VCaP (cell line): Measurements from ENCODE around the gene FYB2.

ENCODE experiments used
- H3K27ac ChIP-seq: fragments of 450-650 bp; 2 replicates; pipeline ENCODE4 v1.5.1; 2017
- TF ChIP-seq, protein P1 (sequence below): fragments of 450-650 bp; conservative IDR thresholded peaks from 2 replicates; pipeline ENCODE4 v1.5.1; 2017; ENCODE audit warnings: mild to moderate bottlenecking, moderate library complexity

FYB2 gene

DNA sequence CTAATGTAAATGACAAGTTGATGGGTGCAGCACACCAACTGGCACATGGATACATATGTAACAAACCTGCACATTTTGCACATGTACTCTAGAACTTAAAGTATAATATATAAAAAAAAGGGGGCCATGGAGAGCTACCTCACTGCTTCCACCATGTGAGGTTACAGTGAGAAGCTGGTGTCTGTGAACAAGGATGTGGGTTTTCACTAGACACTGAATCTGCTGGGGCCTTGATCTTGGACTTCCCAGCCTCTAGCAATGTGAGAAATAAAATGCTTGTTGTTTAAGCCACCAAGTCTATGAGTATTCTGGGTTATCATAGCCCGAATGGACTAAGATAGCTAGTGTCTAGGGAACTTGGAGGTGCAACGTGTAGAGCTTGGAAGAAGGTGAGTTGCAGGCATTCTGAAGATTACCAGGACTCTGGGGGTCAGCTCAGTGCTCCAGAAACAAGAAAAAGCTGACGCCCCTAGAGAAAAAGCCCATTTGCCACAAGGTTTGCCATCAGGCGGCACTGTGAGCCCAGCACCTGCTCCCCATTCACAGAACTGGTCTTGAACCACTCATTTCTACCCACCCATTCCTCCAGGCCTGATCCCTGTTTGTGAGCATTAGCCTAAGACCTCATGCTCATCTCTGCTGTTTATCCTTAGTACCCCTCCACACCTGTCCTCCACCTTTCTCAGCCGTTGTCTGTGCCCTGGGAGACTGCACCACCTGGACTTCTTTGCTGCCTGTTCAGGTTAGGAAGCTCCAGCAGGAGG, 15.1 kb upstream of the FYB2 start:
- H3K27ac ChIP-seq, result no peak overlapping the region
- TF ChIP-seq, protein P1, sequence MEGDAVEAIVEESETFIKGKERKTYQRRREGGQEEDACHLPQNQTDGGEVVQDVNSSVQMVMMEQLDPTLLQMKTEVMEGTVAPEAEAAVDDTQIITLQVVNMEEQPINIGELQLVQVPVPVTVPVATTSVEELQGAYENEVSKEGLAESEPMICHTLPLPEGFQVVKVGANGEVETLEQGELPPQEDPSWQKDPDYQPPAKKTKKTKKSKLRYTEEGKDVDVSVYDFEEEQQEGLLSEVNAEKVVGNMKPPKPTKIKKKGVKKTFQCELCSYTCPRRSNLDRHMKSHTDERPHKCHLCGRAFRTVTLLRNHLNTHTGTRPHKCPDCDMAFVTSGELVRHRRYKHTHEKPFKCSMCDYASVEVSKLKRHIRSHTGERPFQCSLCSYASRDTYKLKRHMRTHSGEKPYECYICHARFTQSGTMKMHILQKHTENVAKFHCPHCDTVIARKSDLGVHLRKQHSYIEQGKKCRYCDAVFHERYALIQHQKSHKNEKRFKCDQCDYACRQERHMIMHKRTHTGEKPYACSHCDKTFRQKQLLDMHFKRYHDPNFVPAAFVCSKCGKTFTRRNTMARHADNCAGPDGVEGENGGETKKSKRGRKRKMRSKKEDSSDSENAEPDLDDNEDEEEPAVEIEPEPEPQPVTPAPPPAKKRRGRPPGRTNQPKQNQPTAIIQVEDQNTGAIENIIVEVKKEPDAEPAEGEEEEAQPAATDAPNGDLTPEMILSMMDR, result no peak

GRCh38 chr1:56833088-56833487, 13.9 kb upstream of the FYB2 start:
- H3K27ac ChIP-seq, result no peak overlapping the region
- TF ChIP-seq, protein P1, result no peak; the same call in 1 of the 2 replicates

DNA sequence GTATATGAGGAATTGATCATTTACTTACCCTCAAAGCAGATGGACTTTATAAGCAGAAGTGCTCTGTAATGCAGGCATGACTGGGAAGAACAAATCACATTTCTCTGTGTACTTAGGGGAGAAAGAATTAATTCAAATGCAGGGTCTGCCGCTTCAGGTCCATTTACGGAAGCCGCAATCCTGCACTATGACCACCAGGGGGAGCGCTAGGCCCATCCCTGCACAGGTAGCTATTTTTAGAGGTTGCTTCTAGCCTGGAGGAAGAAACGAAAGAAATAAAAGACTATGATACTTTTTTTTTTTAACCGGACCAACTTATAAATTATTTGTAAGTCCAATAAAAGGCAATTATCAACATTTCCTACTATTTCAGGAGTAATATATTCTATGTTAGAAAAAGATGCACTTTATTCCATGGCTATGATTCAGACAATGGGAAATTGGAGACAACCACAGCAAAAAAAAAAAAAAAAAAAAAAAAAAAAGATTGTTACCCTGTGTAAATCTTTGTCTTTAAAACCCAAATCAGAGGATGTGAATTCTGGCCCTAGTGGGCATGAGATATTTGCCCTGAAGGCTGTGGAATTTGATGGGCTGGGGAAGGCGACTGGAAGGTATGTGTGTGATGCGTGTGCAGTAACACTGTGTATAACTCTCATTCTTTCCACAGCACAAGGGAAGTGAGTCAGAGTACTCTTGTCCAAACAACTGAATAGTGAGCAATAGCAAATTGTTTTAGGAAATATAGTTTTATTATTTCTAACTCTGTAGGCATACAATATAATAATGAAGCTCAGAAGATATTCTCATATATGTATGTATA, 12.9 kb upstream of the FYB2 start:
- no peak overlapping the region for H3K27ac ChIP-seq
- TF ChIP-seq, protein P1, result peak; percentile 96

- TF ChIP-seq, protein P1, result no peak
- H3K27ac ChIP-seq, result no peak overlapping the region
Measured at GRCh38 chr1:56830052-56830451, 10.8 kb upstream of the FYB2 start.

- TF ChIP-seq, protein P1, result no peak
- H3K27ac ChIP-seq, result no peak overlapping the region
Measured at GRCh38 chr1:56827711-56828110, 8.5 kb upstream of the FYB2 start.

GRCh38 chr1:56825436-56825835, 6.2 kb upstream of the FYB2 start:
- H3K27ac ChIP-seq, result no peak overlapping the region
- TF ChIP-seq, protein P1, result no peak

- TF ChIP-seq, protein P1, result no peak
- H3K27ac ChIP-seq, result no peak overlapping the region
Measured at GRCh38 chr1:56824938-56825337, 5.7 kb upstream of the FYB2 start.
